ENCODE measurements around the gene SFTPB. TPM values are rescaled to one million over a fixed set of nuclear protein-coding genes. Genes with fewer than 3 reads are reported as not detected.
A peak's percentile ranks its signal among the peaks of the same experiment; 100 is the strongest.

The SFTPB gene
- total RNA-seq, 2 experiments from 2014 or later: not detected

DNA sequence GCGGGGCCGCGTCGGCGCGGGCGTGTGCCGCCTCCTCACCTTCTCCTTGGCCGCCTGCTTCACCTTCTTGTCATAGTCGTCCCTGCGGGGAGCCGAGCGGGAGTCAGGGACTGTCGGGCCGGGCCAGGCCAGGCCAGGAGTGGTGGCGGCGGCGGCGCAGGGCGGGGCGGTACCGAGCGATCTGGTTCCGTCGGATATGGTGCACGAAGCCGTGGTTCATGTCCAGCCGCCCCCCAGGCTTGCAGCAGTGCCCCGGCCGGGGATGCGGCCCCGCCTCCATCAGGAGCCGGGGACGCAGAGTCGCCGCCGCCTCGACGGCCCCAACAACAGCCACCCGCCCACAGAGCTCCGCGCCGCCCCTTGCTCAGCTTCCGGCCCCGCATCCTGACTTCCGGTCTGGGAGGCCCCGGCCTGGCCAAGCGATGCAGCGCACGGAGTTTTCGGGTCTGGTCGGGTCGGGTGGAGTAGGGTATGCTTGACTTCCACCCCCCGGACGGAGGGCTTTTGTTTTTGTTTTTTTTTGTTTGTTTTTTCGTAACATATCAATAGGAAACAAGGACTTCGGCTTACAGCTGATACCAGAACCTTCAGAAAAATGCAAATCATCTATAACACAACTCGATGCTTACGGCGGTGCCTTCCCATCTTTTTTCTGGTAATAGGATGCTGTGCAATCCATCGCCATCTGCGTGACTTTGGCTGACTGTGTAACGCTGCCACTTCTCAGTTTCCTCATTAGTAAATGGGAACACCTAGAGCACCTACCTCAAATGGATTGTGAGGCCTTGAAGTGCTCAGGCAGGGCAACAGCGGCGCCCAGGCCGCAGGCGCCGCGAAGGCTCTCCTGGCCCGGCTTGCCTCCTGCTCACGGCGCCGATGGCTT lies 56.1 kb downstream of the SFTPB start, which contains the start of gene C2orf68:
Gene C2orf68, minus strand, starts transcription at position 362 of the 883 bp plus-strand sequence. Its CDS starts 82 bp downstream, at position 280.
- Histone ChIP-seq H3K79me2 (ENCODE audit: insufficient read depth, low read depth, low read length) (peaks cover 38% of the 10 kb centered on the region), H3K9me3 (ENCODE audit: low read length) (no peaks in the 10 kb centered on the region), H3K9me2 (ENCODE audit: insufficient read depth, low read length) (no peaks in the 10 kb centered on the region), H3K36me3 (ENCODE audit: insufficient read depth, low read length) (peaks cover 30% of the 10 kb centered on the region), H4K20me1 (ENCODE audit: insufficient read depth, low read length) (no peaks in the 10 kb centered on the region), H3K27ac (ENCODE audit: low read depth, low read length, poor library complexity, severe bottlenecking) (peak within 1 kb of the TSS; percentile 55), H3K4me3 (ENCODE audit: low read depth, low read length, poor library complexity, severe bottlenecking) (peak within 1 kb of the TSS; percentile 97), H3K4me1 (ENCODE audit: insufficient read depth, low read length, poor library complexity, severe bottlenecking) (peaks cover 25% of the 10 kb centered on the region), H2AFZ (ENCODE audit: low read length) (peak within 1 kb of the TSS; percentile 88), H3K4me2 (ENCODE audit: low read length) (peak within 1 kb of the TSS; percentile 97)
- TF ChIP-seq EZH2phosphoT487 (IDR thresholded peaks at IDR 0.05; ENCODE audit: borderline replicate concordance, low read depth, low read length): no peak
- TF ChIP-seq, protein P1, sequence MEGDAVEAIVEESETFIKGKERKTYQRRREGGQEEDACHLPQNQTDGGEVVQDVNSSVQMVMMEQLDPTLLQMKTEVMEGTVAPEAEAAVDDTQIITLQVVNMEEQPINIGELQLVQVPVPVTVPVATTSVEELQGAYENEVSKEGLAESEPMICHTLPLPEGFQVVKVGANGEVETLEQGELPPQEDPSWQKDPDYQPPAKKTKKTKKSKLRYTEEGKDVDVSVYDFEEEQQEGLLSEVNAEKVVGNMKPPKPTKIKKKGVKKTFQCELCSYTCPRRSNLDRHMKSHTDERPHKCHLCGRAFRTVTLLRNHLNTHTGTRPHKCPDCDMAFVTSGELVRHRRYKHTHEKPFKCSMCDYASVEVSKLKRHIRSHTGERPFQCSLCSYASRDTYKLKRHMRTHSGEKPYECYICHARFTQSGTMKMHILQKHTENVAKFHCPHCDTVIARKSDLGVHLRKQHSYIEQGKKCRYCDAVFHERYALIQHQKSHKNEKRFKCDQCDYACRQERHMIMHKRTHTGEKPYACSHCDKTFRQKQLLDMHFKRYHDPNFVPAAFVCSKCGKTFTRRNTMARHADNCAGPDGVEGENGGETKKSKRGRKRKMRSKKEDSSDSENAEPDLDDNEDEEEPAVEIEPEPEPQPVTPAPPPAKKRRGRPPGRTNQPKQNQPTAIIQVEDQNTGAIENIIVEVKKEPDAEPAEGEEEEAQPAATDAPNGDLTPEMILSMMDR (conservative IDR thresholded peaks at IDR 0.05; ENCODE audit: low read length): no peak
- peak; percentile 93 for DNase-seq (ENCODE audit: low spot score)
- POLR2A ChIA-PET: interaction anchor here (0.6 to 4.4 kb wide), 6 partner anchors 11 to 193 kb away, joined by 3 to 24 read pairs (median 4); partner anchors contain the start of genes MAT2A and RNF181
- CTCF ChIA-PET (ENCODE audit: unreplicated experiment): interaction anchor here (0.6 kb wide), 1 partner anchor 51 kb away, joined by 3 read pairs; no protein-coding TSS in a partner anchor
- intact Hi-C loops (cut with micrococcal nuclease; ENCODE audit: unreplicated experiment): no loop called here
- TSS peak; percentile 89 for BruUV-seq (replicated peaks)

DNA sequence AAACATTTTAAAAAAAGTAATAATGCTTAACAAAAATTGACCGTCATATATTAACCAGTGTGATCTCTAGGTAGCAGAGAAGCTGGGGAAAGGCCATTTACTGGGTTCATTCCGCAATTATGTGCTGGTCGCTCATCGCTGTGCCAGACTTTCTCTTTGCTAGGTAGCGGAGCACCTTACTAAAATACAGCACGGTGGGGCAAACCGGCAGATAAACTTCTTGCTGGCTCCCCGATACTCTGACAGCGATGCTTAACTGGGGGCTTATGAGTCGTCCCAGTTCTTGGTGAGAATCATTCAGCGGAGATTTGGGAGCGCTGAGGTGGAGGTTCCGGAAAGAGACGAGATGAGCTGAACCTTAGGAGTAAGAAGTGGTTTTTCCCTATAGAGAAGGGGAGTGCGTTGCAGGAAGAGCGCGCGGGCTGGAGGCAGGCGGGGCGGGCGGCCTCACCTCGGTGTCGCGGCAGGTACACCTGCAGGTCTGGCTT lies 56.7 kb downstream of the SFTPB start:
- Histone ChIP-seq H3K4me1 (ENCODE audit: insufficient read depth, low read length, poor library complexity, severe bottlenecking) (peaks cover 24% of the 10 kb centered on the region), H3K9me2 (ENCODE audit: insufficient read depth, low read length) (no peaks in the 10 kb centered on the region), H3K4me2 (ENCODE audit: low read length) (peak overlapping the region; percentile 97), H2AFZ (ENCODE audit: low read length) (peak overlapping the region; percentile 88; the same call in 1 of the 2 replicates), H3K27ac (ENCODE audit: low read depth, low read length, poor library complexity, severe bottlenecking) (peak overlapping the region; percentile 55), H3K79me2 (ENCODE audit: insufficient read depth, low read depth, low read length) (peaks cover 31% of the 10 kb centered on the region), H3K4me3 (ENCODE audit: low read depth, low read length, poor library complexity, severe bottlenecking) (peak overlapping the region; percentile 97), H3K36me3 (ENCODE audit: insufficient read depth, low read length) (peaks cover 34% of the 10 kb centered on the region), H3K9me3 (ENCODE audit: low read length) (no peaks in the 10 kb centered on the region), H4K20me1 (ENCODE audit: insufficient read depth, low read length) (no peaks in the 10 kb centered on the region)
- TF ChIP-seq, protein P1 (conservative IDR thresholded peaks at IDR 0.05; ENCODE audit: low read length): no peak
- no peak for TF ChIP-seq EZH2phosphoT487 (IDR thresholded peaks at IDR 0.05; ENCODE audit: borderline replicate concordance, low read depth, low read length)
- DNase-seq (ENCODE audit: low spot score): no peak
- intact Hi-C loops (cut with micrococcal nuclease; ENCODE audit: unreplicated experiment): no loop called here
- BruUV-seq (replicated peaks): TSS peak; percentile 42
- ChIA-PET CTCF (ENCODE audit: unreplicated experiment) (interaction anchor here (0.6 kb wide), 1 partner anchor 51 kb away, joined by 3 read pairs; no protein-coding TSS in a partner anchor), POLR2A (interaction anchor here (0.6 to 4.4 kb wide), 5 partner anchors 11 to 73 kb away, joined by 3 to 24 read pairs (median 4); partner anchors contain the start of genes MAT2A and RNF181)

Other genes starting within 250 kb of the SFTPB start
- 0.35 and 0.82 TPM in 2 replicates for gene SH2D6, start 249.5 kb downstream of the SFTPB start, total RNA-seq (2014; rRNA removed; shearing (Covaris generic))
- gene SH2D6, start 249.5 kb downstream of the SFTPB start, total RNA-seq (2022): 2.6 and 3.5 TPM in 2 replicates
- 336 and 350 TPM in 2 replicates for gene MAT2A, start 129.0 kb downstream of the SFTPB start, total RNA-seq (2014; rRNA removed; shearing (Covaris generic))
- 462 and 466 TPM in 2 replicates for gene MAT2A, start 129.0 kb downstream of the SFTPB start, total RNA-seq (2022)
- gene GGCX, start 106.7 kb downstream of the SFTPB start, total RNA-seq (2014; rRNA removed; shearing (Covaris generic)): 16.5 and 33.3 TPM in 2 replicates
- 32.5 and 32.8 TPM in 2 replicates for gene GGCX, start 106.7 kb downstream of the SFTPB start, total RNA-seq (2022)
- 112 and 156 TPM in 2 replicates for gene VAMP8, start 90.6 kb downstream of the SFTPB start, total RNA-seq (2014; rRNA removed; shearing (Covaris generic))
- gene VAMP8, start 90.6 kb downstream of the SFTPB start, total RNA-seq (2022): 152 and 160 TPM in 2 replicates
- gene VAMP5, start 83.8 kb downstream of the SFTPB start, total RNA-seq (2014; rRNA removed; shearing (Covaris generic)): 0.54 and 3.0 TPM in 2 replicates
- 3.8 and 3.9 TPM in 2 replicates for gene VAMP5, start 83.8 kb downstream of the SFTPB start, total RNA-seq (2022)
- gene RNF181, start 72.5 kb downstream of the SFTPB start, total RNA-seq (2014; rRNA removed; shearing (Covaris generic)): 98.4 and 179 TPM in 2 replicates
- 95.1 and 97.8 TPM in 2 replicates for gene RNF181, start 72.5 kb downstream of the SFTPB start, total RNA-seq (2022)
- 0.92 TPM in 1 of 2 replicates, not detected in the other for gene TMEM150A, start 65.5 kb downstream of the SFTPB start, total RNA-seq (2014; rRNA removed; shearing (Covaris generic))
- 0.74 and 1.1 TPM in 2 replicates for gene TMEM150A, start 65.5 kb downstream of the SFTPB start, total RNA-seq (2022)
- gene C2orf68, start 56.1 kb downstream of the SFTPB start, total RNA-seq (2014; rRNA removed; shearing (Covaris generic)): 62.0 and 86.7 TPM in 2 replicates
- 86.2 and 96.1 TPM in 2 replicates for gene C2orf68, start 56.1 kb downstream of the SFTPB start, total RNA-seq (2022)
- gene USP39, start 52.0 kb downstream of the SFTPB start, total RNA-seq (2014; rRNA removed; shearing (Covaris generic)): 76.2 and 79.8 TPM in 2 replicates
- 74.5 and 83.2 TPM in 2 replicates for gene USP39, start 52.0 kb downstream of the SFTPB start, total RNA-seq (2022)
- not detected in 2 replicates for gene GNLY, start 26.2 kb upstream of the SFTPB start, total RNA-seq (2014; rRNA removed; shearing (Covaris generic))
- gene GNLY, start 26.2 kb upstream of the SFTPB start, total RNA-seq (2022): not detected in 2 replicates
- 0.44 TPM in 1 of 2 replicates, not detected in the other for gene ATOH8, start 85.8 kb upstream of the SFTPB start, total RNA-seq (2014; rRNA removed; shearing (Covaris generic))
- not detected in 2 replicates for gene ATOH8, start 85.8 kb upstream of the SFTPB start, total RNA-seq (2022)
- 6.1 and 7.4 TPM in 2 replicates for gene ST3GAL5, start 220.8 kb upstream of the SFTPB start, total RNA-seq (2014; rRNA removed; shearing (Covaris generic))
- gene ST3GAL5, start 220.8 kb upstream of the SFTPB start, total RNA-seq (2022): 8.5 and 11.3 TPM in 2 replicates